ENCODE results near the gene TMEM30A.

The TMEM30A gene

DNA sequence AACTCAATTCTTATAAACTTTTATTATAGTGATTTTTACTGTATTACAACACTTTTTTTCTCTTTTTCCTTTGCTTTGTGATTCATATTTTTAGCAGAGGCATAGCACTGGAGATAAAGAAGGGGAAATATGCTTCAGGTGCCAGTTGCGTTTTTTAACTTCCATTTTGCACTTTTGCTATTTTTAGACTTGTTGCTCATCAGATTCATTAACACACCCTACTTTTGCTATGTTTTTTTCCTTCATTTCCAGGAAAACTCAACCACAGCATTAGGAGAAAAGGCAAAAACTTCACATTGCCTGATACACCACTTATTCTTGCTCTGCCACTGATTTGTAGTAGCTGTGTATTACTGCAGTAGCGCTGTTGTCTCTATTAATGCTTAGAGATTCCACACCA, 8.0 kb upstream of the TMEM30A start:
- DNase-seq (ENCODE audit: low read depth in 1 of 2, low spot score in 1 of 2) = no peak

DNA sequence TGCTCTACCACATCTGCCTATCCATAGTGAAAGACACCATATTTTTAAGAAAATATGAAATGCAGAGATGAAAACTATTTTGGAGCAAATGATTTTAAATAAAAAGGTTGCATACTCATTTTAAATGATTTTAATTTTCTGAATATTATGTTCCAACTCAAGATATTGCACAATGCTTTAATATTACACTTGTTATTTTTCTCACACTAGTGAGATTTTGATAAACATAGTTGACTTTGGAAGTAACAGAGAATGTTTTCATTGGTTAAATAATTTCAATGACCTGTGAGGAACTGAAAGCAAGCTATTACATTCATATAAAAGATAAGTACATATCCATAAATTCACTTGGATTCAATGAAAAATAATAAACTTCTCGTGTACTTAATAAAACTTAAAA, 7.2 kb upstream of the TMEM30A start:
- DNase-seq (ENCODE audit: low read depth in 1 of 2, low spot score in 1 of 2) = no peak

DNA sequence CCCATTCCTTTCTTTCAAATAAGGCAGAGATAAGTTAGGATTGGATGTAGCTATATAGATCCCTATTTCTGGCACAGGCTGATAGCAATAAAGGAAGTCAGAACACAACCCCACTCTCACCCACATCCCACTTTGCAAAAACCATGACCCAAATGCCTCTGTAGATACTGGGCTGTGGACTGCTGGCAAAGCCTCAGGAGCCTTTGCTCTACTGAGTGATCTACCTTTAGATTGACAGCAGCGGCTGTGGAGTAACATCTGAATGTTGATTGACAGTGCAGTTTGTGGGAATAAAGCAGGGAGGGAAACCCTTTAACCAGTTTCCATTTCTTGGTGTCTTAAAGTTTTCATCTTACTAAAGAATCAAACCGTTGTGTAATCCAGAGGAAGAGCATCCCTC, 6.7 kb upstream of the TMEM30A start:
- no peak for DNase-seq (ENCODE audit: low read depth in 1 of 2, low spot score in 1 of 2)

DNA sequence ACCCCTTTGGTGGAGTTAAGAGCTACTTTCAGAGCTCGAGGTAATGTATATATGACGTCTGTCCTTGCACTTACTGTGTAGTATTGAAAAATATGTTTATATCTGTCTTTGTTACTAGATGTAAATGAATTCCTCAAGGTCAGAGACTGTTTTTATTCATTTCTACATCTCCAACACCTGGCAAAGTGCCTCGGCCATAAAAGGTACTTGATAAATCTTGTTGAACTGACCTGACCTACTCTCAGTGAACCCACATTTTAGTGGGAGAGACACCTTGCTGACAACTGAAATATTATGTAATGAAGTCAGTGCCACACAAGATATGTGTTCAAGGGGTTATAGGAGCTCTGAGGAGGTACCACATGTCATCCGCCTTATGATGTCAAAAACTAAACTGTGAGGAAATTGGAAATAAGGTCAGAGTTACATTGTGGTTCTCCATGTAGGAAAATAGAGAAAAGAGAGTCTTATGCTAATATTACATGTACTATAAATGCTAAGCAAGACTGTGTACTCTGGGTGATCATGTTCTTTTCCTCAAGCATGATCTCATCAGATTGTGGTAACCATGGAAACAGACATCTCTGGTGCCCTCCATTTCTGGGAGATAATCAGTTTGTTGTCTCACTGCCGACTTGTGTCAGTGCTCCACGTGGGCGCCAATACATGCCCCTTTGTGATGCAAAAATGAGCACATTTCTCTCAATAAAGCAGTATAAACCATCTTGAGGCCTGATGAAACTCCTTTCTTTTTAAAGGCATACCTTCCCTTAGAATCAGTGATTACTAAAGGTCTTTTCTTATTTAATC, 5.7 kb upstream of the TMEM30A start:
- no peak for DNase-seq (ENCODE audit: low read depth in 1 of 2, low spot score in 1 of 2)

DNA sequence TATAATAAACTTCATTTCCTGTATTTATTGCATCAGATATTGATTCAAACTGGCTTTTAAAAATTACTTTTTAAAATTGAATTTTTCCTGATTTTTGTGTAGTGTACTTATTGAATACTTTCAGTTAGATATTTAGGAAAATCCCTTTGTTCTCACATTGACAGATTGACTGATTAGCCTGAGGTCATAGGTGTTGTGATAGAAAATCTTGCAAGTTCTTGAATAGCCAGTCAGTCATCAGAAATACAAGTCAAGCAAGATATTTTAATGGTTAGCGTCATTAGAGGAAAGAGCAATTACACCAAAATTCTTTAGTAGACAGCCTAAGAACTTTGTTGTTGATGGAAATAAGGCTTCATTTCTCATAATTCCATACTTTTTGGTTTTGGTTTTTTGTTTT, 3.4 kb upstream of the TMEM30A start:
- DNase-seq (ENCODE audit: low read depth in 1 of 2, low spot score in 1 of 2) = no peak

DNA sequence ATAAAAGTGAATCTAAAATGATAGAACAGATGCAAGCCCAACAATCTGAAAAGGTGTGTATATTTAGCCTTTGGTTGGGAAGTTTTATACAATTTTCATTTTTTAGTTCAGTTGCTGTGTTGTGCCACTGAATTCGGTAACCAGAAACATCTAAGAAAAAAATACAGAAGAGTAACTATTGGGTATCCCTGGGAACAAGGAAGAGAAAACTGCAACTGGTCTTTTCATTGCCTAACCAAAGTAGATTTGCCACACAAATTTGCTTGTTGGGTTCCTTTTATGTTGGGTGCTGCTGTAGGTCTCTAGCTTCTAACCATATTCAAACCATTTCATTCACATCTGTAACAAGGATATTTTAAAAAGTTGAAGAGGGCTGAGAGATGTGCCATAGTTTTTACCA, 2.8 kb upstream of the TMEM30A start:
- no peak for DNase-seq (ENCODE audit: low read depth in 1 of 2, low spot score in 1 of 2)

DNA sequence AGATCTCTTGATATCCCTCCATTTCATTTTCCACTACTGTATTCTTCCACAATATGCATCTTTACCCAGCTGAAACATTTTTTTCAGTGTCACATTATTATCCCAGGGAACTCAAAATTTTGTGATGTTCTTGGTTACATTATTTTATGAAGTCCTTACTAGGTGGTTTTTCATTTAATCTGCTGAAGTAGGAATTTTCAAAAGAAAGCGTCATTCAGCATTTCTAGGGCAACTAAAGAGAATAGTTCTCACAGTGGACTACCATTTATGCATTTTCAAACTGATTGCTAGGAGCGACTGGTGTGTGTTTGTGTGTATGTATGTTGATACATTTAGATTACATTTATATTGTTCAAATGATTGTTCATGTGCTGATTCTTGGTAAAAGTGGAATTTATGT, 2.4 kb upstream of the TMEM30A start:
- DNase-seq (ENCODE audit: low read depth in 1 of 2, low spot score in 1 of 2) = no peak

DNA sequence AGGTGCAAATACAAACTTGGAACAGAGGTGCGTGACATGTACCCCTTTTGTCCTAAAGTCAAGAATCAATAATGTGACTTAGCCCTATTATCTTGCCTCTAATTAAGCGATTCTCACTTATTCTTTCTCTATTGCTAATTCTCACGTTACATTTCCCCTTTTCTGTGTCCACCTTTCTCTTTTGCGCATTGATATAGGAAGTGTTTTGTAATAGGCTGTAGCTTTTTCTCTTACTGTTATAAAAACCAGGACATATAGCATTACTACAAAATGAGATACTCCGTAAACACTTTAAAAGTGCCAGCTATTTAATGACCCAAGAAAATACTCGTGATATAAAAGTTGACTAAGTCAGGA, 669 bp upstream of the TMEM30A start:
- DNase-seq (ENCODE audit: low read depth in 1 of 2, low spot score in 1 of 2) = no peak

DNA sequence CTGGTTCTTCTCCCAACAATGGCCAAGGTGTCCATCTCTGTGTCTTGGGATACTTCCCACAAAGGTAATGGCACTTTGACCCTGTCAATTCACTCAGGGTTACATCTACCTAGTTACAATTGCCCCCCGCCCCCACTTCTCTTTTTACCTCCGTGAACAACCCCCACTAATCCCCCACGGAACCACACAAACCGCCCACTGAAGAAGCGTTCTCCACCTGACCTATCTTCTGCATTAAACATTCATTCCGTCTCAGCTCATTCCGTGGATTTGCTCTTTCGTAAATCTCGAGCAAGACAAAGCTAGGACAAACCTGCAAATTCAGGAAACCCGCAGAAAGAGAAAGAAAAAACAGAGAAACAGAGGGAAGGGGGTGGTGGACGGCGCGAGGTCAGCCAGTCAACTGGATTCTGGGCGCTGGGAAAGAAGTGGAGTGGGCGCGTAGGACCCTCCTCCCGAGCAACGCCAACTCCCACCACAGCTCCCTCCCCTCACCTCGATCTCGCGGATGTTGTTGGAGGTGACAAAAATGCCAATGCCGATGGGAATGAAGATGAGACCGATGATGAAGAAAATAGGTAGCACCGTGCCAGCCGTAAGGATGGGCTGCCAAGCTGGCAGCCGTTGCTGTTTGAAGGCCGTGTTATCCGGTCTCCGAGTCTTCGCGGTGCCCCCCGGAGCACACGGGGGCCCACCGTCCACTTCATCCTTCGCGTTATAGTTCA, 523 bp downstream of the TMEM30A start:
- no peak for DNase-seq (ENCODE audit: low read depth in 1 of 2, low spot score in 1 of 2)

DNA sequence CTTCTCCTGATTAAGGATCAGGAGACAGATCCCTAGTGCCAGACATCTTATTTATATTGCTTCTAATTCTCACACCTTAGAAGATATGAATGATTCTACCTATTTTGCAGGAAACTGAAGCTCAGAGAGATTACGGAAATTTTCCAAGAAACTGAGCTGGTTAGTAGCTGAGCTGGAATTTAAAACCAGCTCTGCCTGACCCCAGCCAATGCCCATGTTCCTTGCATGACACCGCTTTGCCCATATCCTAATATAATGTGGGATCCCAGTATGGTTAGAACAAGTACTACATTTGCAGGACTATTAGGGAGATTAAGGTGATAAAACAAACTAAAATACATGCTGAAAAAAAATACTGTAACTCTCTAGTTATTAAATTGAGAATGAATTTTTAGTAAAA, 1.9 kb downstream of the TMEM30A start:
- DNase-seq (ENCODE audit: low read depth in 1 of 2, low spot score in 1 of 2) = no peak

DNA sequence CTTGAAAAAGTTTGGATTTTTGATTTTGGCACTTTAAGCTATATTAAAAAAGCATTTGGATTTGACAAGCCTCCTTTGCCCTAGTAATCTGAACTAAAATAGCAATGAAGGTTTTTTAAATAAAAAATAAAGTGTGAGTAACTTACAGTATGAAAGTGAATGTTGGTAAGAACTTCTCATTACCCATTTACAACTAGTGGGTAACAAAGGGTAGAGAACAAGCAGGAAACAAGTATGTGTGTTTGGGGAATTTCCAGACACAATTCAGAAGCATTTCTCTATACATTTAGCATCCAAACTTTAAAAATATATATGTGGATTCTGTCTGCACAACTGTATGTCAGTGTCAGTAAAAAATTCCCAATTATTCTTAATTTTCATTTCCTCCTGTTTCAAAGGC, 2.9 kb downstream of the TMEM30A start:
- DNase-seq (ENCODE audit: low read depth in 1 of 2, low spot score in 1 of 2) = no peak

DNA sequence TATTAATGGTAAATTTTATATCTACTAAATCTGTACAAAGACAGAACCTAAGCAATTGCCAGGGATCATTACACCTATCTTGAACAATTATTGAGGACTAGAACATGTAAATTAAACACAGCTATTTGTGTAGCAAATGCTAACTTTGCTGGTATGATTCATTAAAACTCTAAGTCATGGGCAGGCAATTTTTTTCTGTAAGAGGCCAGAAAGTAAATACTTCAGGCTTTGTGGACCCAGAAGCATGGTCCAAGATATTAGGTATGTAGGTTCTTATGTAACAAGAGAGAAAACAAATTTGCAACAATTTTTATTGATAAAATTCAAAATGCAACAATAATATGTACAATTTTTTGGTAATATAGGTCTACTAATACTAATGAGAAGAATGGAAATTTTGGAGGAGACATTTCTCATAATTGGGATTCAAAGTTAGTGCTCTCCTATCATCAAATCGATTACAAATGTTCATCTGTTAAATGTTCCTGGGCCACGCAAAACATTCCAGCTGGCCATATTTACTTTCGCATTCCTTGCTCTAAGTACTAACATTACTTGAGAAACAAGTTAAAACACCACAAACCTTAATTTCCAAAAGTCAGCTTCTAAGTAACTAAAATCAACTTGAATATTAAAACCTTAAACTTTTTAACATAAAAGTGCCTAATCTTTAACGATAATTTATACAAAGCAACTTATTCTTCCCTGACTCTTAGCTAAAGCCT, 4.3 kb downstream of the TMEM30A start:
- DNase-seq (ENCODE audit: low read depth in 1 of 2, low spot score in 1 of 2) = no peak

DNA sequence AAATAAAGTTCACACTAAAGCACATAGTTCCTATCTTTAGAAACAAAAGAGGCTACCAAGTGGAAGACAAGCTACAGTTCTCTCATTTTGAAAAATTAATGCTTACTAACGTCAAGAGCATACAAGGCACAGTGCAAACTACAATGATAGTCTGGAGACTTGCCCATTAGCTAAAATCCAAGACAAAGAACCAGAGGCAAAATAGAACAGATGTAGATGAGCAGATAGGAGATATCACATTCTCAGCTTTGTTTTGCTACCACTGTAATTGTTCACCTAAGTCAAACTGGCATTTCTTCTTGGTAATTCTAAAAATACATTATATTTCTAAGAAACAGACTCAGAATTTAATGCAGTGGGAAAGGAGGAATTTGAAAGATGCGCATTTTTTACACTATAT, 5.2 kb downstream of the TMEM30A start:
- no peak for DNase-seq (ENCODE audit: low read depth in 1 of 2, low spot score in 1 of 2)

DNA sequence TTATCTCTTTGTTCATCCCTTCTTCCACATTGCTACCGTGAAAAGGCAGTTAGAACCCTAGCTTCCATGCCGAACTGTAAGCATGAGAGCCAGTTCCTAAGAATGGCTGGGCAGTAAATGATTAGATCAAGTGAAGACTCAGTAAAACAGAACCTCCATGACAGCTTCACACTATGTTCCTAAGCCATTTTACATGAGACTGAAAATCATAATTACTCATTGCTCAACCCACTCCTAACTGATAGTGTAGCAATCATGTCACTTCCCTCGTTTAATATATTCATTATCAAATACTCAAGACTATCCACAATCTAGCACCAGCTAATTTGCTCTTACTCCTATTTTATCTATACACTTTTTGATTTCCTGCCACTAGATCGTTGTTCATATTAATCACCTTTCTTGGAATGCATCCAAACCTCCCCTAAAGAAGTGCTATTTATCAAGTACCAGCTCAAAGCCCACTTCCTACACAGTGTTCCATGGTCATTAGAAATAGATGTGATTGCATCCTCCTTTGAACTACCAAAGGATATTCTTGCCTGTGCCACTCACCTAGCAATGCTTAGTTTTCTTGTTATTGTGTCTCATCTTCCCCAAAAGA, 6.0 kb downstream of the TMEM30A start:
- DNase-seq (ENCODE audit: low read depth in 1 of 2, low spot score in 1 of 2) = no peak

DNA sequence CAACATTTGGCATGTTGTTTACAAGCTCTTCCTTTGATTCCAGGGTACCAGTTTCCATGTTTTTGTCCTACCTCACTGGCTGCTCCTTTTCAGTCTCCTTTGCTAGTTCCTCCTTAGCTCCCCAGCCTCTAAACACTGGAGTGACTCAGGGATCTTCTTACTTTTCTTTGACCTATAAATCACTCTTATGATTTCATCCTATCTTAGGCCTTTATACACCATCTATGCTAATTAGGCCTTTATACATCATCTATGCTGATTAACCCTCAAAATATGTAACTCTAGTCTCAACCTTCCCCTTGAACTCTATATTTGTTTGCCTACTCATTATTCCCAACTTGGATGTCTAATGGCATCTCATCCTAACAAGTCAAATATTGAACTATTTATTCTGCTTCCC, 9.5 kb downstream of the TMEM30A start:
- no peak for DNase-seq (ENCODE audit: low read depth in 1 of 2, low spot score in 1 of 2)

DNA sequence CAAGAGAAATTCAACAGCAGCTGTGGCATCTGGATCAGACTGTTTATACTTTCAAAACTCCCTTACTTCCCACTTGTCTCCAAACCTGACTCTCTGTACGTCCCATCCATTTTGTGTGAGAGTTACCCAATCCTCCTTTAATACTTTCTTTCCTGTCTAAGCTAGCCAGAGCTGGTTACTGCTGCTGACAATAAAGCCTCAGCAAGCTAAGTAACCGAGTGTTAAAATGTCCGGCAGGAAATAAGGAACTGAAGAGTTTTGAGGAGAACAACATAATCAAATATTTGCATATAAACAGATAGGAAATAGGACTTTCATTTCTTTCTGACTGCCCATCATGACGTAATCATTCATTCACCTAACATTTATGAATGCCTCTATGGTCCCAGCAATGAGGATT, 11.6 kb downstream of the TMEM30A start:
- no peak for DNase-seq (ENCODE audit: low read depth in 1 of 2, low spot score in 1 of 2)

DNA sequence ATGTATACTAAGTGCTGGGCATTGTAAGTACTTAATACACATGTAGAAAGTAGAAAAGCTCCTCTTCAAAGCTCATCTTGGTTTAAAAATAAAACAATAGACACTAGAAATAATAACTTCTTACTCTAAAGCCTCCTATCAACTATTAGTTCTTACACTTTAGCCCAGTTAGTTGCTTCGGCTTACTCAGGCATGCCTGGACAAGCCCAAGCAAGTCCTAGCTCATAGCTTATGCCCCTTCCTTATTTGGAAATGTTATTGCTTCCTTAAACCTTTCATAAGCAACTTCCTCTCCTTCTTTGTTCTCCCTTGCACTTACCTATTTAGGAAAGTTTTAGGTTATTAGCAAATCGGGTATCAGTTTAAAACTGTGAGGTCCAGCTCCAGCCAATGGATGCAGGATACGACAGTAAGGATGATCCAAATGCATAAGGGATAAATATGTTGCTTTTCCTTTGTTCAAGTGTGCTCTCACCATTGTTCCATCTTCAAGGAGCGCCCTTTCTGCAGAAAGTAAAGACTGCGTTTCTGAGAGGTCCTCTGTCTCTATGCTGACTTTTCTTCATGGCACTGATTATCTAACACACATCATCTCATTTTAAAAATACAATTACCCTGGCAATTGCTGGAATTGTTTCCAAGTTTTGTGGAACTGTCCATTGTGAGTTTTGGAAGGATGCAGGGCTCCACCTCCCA, 12.3 kb downstream of the TMEM30A start:
- no peak for DNase-seq (ENCODE audit: low read depth in 1 of 2, low spot score in 1 of 2)

DNA sequence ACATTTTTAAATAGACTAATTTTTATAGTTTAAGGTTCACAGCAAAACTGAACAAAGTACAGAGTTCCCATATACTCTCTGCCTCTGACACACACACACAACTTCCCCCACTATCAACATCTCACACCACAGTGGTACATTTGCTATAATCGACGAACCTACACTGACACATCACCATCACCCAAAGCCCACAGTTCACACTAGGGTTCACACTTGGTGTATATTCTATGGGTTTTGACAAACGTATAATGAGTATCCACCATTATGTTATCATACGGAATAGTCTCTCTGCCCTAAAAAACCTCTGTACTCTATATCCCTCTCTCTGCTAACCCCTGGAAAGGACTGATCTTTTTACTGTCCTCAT, 15.6 kb downstream of the TMEM30A start:
- no peak for DNase-seq (ENCODE audit: low read depth in 1 of 2, low spot score in 1 of 2)

DNA sequence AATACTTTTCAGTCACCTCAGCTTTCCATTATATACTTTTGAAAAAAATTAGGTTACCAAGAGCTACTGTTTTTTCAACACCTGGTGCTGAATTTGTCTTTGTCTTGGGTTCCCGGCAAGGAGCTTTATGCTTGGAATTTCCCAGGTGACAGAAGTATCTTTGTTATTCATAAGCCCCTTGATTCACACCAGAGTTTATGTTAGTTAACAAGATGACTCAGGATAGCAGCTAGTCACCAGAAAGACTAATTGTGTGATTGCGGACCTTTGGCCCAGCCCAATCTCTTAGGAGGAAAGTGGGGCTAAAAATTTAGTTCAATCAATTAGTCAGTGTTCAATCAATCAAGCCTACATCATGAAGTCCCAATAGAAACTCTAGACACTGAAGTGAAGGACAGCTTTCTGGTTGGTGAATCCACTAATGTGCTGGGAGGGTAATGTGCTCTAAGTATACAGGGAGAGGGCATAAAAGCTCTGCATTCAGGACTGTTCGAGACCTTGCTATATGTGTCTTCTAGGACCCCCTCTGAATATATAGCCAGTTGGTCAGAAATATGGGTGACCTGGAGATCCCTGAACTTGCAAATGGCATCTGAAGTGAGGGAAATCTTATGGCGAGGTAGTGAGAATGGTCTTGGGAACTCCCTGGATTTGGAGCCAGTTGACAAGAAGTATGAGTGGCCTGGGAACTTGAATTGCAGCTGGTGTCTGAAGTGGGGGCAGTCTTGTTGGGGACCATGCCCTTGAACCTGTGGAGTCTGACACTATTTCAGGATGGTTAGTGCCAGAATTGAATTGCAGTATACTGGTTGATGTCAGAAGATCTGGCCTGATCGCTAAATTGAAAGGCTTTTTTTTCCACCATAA, 16.2 kb downstream of the TMEM30A start:
- DNase-seq (ENCODE audit: low read depth in 1 of 2, low spot score in 1 of 2) = no peak

DNA sequence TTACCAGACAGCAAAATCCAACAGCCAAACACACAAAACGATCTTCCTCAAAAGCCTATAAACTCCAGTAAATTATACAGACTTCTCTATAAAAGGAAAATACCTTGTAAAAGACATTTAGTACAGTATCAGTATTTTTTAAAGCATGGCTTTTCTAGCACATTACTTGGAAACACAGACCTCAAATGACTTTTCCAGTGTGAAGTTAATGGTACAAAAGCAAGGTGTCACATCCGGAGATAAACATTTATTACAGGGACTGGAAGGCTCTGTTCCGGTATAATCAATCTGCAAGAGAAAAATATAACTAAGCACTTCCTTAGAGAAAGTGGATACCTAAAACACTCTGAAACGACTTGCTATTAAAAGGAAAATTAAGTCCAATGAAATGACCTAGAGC, 17.1 kb downstream of the TMEM30A start:
- no peak for DNase-seq (ENCODE audit: low read depth in 1 of 2, low spot score in 1 of 2)

Data from activated T-helper 1 cell treated with anti-CD3 and anti-CD28 coated beads, Interleukin-2, amount 50 U/mL, for 16 hours (primary cell).